Mucosa of stomach (tissue), 1 donor: ENCODE measurements around the gene PTCH1.
A peak's percentile ranks its signal among the peaks of the same experiment; 100 is the strongest.

Experiments
- H3K27me3 ChIP-seq: one replicate; pipeline ENCODE4 v1.7.0; 2013; ENCODE audit warnings: mild to moderate bottlenecking, low read length; ENCODE audit not compliant: control insufficient read depth, insufficient read depth
- H3K36me3 ChIP-seq: one replicate; pipeline ENCODE4 v1.7.0; 2013; ENCODE audit warnings: low read length; ENCODE audit not compliant: control insufficient read depth, insufficient read depth
- H3K4me1 ChIP-seq: one replicate; pipeline ENCODE4 v1.7.0; 2013; ENCODE audit warnings: mild to moderate bottlenecking, low read length; ENCODE audit not compliant: control insufficient read depth, insufficient read depth
- H3K4me3 ChIP-seq: one replicate; pipeline ENCODE4 v1.7.0; 2013; ENCODE audit warnings: low read length
- H3K9ac ChIP-seq: one replicate; pipeline ENCODE4 v1.7.0; 2013; ENCODE audit warnings: mild to moderate bottlenecking, low read length, moderate library complexity
- H3K9me3 ChIP-seq: one replicate; pipeline ENCODE4 v1.7.0; 2013; ENCODE audit warnings: mild to moderate bottlenecking, low read length, moderate library complexity; ENCODE audit not compliant: control insufficient read depth
- donor health status: Pancreatic carcinoma.

Gene PTCH1

DNA sequence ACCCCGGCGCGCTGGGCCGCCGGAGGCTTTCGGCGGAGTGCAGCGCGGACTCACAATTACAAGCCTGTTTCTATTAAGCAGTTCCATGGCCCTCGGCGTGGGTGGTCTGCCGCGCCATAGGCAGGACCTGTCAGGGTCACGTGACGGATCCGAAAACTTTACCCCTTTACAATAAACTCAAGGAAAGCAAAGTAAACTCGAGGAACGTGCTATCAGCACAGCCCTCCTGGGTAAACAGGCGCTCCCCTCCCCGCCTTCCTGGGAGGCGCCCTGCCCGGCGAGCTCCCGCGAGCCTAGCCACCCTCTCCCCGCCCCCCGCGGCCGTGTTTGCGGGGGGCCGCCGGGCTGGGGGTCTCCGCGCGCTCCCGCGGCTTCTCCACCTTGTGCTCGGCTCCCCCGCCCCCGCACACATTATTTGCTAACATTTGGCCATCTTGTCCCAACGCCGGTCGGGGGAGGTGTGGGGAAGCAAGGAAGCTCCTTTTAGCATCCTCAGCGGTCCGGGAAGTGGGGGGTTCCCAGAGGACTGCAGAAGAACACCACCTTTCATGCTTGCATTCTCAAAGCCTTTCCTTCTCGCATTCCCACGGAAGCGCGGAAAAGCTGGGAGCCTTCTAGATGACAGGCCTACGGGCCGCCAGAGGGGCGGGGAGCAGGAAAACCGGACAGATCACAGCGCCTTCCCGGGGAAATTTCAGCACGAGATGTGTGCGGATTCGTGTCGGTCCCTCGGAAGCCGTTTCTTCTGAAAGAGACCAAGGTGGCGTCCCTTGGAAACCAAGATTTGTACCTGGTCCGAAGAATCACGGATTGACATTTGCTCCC lies at the start of gene PTCH1:
Gene PTCH1, minus strand, starts transcription at position 238 of the 825 bp plus-strand sequence.
- H3K9me3 ChIP-seq = no peaks in the 10 kb centered on the region
- H3K9ac ChIP-seq = peak within 1 kb of the TSS; percentile 66
- peak within 1 kb of the TSS; percentile 70 for H3K4me3 ChIP-seq
- H3K4me1 ChIP-seq = peaks cover 15% of the 10 kb centered on the region
- peaks cover 40% of the 10 kb centered on the region for H3K27me3 ChIP-seq
- H3K36me3 ChIP-seq = no peaks in the 10 kb centered on the region

DNA sequence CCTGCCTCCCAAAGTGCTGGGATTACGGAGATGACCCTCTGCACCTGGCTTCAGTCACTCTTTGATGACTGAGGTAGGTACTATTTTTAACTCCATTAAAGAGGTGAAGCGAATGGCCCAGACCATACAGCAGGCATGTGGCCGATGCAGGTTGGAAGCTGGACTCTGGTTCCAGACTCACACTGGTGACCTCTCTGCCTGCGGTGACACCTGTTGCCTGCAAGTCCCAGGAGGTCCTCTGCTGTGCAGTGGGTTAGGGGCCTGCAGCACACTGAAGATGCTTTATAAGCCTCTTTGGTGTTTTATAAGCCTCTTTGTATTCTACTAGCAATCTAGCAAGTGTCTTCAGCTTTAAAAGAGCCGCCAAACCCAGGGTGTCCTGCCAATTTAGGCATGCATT lies 49.2 kb upstream of the PTCH1 start:
- Histone ChIP-seq H3K27me3 (no peaks in the 10 kb centered on the region), H3K9ac (no peak overlapping the region), H3K4me3 (no peak overlapping the region), H3K9me3 (no peaks in the 10 kb centered on the region), H3K4me1 (no peaks in the 10 kb centered on the region), H3K36me3 (no peaks in the 10 kb centered on the region)

DNA sequence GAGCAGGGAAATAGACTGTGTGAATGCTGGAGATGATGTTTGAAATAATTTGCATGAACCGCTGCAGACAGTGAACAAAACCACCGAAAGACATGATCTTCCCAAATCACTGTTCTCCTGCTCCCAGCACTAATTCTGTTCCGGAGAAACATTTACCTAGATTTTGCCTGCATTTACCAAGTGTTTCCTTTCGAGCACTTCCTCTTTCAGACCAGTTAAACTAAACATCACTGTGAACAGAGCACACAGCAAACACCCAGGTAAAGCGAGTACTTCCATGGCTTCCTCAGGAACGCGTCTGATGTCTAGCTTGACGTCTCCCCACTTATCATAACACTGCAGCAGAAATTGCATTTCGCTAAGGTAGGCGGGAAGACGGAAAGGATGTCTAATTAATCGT lies 45.1 kb upstream of the PTCH1 start:
- no peaks in the 10 kb centered on the region for H3K27me3 ChIP-seq
- no peak overlapping the region for H3K4me3 ChIP-seq
- no peaks in the 10 kb centered on the region for H3K9me3 ChIP-seq
- H3K36me3 ChIP-seq = no peaks in the 10 kb centered on the region
- H3K9ac ChIP-seq = no peak overlapping the region
- no peaks in the 10 kb centered on the region for H3K4me1 ChIP-seq

DNA sequence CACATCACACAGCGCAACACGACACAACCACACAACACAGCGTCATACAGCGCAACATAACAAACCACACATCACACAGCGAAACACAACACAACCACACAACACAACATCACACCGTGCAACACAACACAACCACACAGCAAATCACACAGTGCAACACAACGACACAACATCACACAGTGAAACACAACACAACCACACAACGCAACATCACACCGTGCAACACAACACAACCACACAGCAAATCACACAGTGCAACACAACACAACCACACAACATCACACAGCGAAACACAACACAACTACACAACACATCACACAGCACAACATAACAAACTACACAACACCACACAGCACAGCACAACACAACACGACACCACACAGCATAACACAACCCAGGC lies 40.4 kb upstream of the PTCH1 start:
- Histone ChIP-seq H3K9ac (no peak overlapping the region), H3K36me3 (no peaks in the 10 kb centered on the region)

DNA sequence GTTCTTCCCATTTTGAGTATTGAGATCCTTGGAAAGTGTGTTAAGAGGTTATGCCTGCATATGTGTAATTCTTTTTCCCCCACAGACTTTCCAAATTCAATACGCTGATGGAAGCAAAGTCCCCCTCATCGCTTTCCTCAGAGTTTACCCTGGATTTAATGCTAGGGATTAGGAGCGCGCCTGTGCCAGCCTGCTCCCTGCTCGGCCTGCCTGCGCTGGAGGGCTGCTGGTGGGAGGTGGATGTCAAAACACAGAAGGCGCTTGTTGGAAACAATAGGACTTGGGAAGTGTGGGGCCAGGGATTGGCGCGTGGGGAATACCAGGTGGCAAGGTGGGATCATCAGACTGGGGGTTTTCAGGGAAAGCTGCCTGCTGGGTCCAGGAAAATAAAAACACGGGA lies 39.8 kb upstream of the PTCH1 start:
- no peak overlapping the region for H3K9ac ChIP-seq
- no peaks in the 10 kb centered on the region for H3K9me3 ChIP-seq
- peaks cover 19% of the 10 kb centered on the region for H3K27me3 ChIP-seq
- H3K36me3 ChIP-seq = no peaks in the 10 kb centered on the region
- no peak overlapping the region for H3K4me3 ChIP-seq
- H3K4me1 ChIP-seq = no peaks in the 10 kb centered on the region

More for the DNA sequence above, 40.4 kb upstream of the PTCH1 start:
- Histone ChIP-seq H3K4me1 (no peaks in the 10 kb centered on the region), H3K9me3 (no peaks in the 10 kb centered on the region), H3K4me3 (no peak overlapping the region), H3K27me3 (peaks cover 18% of the 10 kb centered on the region)

DNA sequence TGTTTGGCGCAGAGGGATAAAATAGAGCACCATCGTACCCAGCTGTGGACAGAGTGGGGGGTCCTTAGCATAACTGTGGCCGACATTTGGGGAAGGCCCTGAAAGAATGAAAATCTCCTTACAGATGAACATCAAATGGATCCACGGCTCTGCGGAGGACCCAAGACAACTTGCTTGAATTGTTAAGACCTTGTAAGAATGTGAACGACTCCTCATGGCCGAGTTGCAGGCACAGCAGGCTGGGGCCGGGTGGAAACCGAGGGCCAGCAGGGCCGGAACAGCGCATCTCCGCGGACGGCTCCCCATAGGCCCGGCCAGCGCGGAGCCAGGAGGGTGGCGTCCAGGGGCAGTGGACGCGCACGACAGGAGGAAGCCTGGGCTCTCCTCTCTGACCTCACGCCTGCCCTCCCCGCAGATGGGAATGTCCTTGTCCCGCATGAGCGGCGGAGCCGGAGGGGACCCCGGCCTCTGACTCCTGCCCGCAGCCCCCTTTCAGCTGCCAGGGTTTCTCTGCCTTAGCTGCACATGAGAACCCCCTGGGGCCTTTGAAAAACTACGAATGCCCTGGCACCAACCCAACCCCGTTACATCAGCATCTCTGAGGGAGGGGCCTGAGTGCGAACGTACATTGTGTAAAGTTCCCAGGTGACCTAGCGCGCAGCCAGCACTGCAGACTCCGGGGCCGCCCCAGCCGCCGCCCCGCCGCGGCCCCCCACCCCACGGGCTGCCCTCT lies 36.2 kb upstream of the PTCH1 start:
- Histone ChIP-seq H3K4me3 (no peak overlapping the region), H3K9ac (no peak overlapping the region), H3K27me3 (peaks cover 19% of the 10 kb centered on the region), H3K4me1 (no peaks in the 10 kb centered on the region), H3K9me3 (no peaks in the 10 kb centered on the region), H3K36me3 (no peaks in the 10 kb centered on the region)

DNA sequence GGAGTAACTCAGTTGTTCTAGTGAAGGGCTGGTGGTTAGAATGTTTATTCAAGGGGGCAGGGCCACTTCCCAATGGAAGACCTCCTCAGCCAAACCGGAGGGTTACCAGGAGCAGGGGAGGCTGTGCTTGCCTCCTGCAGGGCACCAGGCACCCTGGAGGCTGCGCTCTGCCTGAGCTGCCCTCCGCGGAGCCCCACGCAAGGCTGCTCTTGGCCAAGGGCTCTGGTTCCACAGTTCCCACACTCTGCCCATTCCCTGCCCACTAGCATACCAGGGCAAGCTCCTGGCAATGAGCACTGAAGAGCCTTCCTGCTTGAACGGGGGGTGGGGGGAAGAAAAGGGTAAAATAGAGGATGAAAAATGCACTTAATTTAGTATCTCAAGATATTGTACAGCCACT lies 35.5 kb upstream of the PTCH1 start:
- peaks cover 19% of the 10 kb centered on the region for H3K27me3 ChIP-seq

DNA sequence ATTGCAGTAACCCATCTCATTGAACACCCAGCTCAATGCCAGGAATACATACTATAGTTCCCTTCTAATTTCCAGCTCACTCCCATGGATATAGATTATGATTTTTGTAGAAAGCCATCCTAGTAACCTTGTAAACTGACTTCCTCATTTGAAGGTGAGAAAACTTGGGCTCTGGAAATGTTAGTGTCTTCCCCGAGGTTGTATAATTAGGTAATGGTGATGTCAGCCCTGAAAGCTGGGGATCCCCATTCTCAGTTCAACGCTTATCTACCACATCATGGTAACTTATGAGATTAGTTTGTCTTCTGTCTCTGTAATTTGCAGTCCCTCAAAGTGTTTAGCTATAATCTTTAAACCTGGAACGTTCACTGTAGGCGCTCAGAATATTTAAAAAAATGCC lies 34.6 kb upstream of the PTCH1 start:
- Histone ChIP-seq H3K27me3 (peaks cover 19% of the 10 kb centered on the region), H3K36me3 (no peaks in the 10 kb centered on the region), H3K9me3 (no peaks in the 10 kb centered on the region), H3K9ac (no peak overlapping the region), H3K4me3 (no peak overlapping the region), H3K4me1 (no peaks in the 10 kb centered on the region)

More for the DNA sequence above, 35.5 kb upstream of the PTCH1 start:
- no peak overlapping the region for H3K9ac ChIP-seq
- no peaks in the 10 kb centered on the region for H3K9me3 ChIP-seq
- H3K36me3 ChIP-seq = no peaks in the 10 kb centered on the region
- H3K4me3 ChIP-seq = no peak overlapping the region
- no peaks in the 10 kb centered on the region for H3K4me1 ChIP-seq

DNA sequence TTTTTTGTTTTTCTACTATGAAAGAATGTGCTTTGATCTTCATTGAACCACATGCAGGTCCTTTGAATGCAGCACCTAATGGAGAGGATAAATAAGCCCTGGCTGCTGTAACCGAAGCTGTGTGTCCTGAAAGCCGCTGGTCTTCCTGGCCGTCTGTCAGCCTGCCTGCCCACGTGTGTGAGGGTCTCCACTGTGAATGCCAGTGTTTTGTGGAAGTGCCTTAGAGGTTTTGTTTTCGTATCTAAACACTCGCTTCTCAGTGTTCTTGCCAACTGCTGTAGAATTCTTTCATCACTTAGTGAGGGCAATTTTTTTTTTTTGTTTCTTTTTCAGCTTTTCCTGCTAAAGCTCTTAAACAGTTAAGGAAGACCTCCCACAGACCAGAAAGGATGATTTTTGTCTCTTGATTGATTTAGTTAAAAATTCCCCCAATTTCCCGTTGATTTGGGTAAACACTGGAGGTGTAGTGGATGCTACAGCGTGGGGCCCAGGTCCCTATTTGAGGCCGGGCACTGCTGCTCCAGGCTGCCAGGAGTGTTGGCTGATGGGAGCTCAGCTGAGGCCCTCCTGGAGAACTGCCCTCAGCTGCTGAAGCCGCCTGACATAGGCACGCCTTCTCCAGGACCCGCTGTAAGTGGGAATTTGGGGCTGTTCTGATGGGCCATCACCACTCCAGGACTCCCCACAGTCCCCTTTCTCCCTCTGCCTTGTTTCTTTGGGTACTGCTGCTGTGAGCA lies 29.2 kb upstream of the PTCH1 start:
- H3K9me3 ChIP-seq = no peaks in the 10 kb centered on the region
- no peak overlapping the region for H3K4me3 ChIP-seq
- H3K27me3 ChIP-seq = no peaks in the 10 kb centered on the region
- no peak overlapping the region for H3K9ac ChIP-seq
- H3K4me1 ChIP-seq = no peaks in the 10 kb centered on the region
- H3K36me3 ChIP-seq = no peaks in the 10 kb centered on the region

DNA sequence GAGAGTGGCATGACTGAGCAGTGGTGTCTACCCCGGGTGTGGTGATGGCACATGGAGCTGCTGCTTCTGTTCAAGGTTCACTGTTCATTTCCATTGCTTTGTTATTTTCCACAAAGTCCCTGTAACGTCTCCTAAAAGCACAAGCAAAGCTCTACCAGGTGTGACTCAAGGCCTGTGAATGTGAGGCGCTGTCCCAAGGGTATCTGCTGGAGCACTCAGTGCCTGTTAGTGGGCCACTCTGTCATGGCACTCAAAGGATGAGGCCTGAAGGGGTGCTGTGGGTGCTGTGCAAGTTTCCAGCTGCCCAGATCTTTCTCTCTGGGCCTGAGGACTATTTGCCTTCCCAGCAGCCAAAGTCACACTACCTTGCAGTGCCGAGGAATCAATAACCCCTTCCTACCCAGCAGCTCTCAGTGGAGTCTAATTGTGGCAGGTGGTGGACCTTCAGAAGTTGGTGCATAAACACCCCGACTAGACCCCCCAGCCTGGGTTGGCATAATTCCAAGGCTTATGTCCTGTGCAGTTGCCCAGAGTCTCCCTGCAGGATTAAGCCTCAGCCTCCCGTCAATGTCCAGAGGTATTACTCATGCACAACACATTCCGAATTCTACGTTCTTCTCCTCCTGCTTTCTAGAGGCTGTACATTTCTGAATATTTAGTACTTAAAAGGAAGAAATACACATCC lies 17.4 kb upstream of the PTCH1 start:
- no peak overlapping the region for H3K9ac ChIP-seq
- H3K9me3 ChIP-seq = no peaks in the 10 kb centered on the region
- H3K4me3 ChIP-seq = no peak overlapping the region
- H3K27me3 ChIP-seq = no peaks in the 10 kb centered on the region
- no peaks in the 10 kb centered on the region for H3K4me1 ChIP-seq
- H3K36me3 ChIP-seq = no peaks in the 10 kb centered on the region

DNA sequence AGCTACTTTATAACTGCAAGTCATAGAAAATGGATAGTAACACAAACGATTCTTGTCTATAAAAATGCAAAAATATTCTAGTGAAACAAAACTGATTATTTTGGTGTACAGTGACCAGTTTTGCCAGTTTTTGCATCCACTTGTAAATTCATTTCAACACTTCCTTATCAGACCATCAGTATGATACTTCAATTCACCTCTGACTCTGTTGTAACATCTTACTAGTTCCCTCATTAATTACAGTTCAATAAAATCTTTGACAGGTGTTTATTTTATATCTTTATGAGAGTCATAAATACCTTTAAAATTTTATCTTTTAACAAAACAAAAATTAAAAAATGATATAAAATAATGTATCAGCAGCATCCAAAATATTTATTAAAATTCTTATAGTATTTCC lies 13.1 kb upstream of the PTCH1 start:
- no peak overlapping the region for H3K4me3 ChIP-seq
- H3K9me3 ChIP-seq = no peaks in the 10 kb centered on the region
- H3K4me1 ChIP-seq = no peaks in the 10 kb centered on the region
- H3K27me3 ChIP-seq = peaks cover 4% of the 10 kb centered on the region
- no peaks in the 10 kb centered on the region for H3K36me3 ChIP-seq
- H3K9ac ChIP-seq = no peak overlapping the region
